CD4-positive, alpha-beta T cell treated with Interleukin-4 for 1 hour (primary cell): Measurements from ENCODE around the gene TOX2.
"Not testable (repeated sequence)": the region's sequence is repeated elsewhere in the genome, so short reads cannot be mapped to it uniquely, and the experiment has no call there.

Experiments used
- DNase-seq, 2 donors: peaks; one replicate each; pipeline ENCODE4 v3.0.0-alpha.2; 2020 to 2022

The TOX2 gene

GRCh38 chr20:44035924-44036323 is 121.3 kb downstream of the TOX2 start:
- no peak for DNase-seq

- no peak for DNase-seq
Measured at GRCh38 chr20:44036441-44036840, 121.8 kb downstream of the TOX2 start.

GRCh38 chr20:44038681-44039123 is 124.0 kb downstream of the TOX2 start:
- DNase-seq = no peak

GRCh38 chr20:44039147-44039546 is 124.5 kb downstream of the TOX2 start:
- DNase-seq = no peak

GRCh38 chr20:44039741-44040140 is 125.1 kb downstream of the TOX2 start:
- DNase-seq = no peak

GRCh38 chr20:44040202-44040915 is 125.7 kb downstream of the TOX2 start:
- DNase-seq = no peak

GRCh38 chr20:44041001-44041400 is 126.3 kb downstream of the TOX2 start:
- DNase-seq = no peak

GRCh38 chr20:44044712-44045111 is 130.1 kb downstream of the TOX2 start:
- not testable (repeated sequence) for DNase-seq

- DNase-seq = no peak
Measured at GRCh38 chr20:44050327-44050726, 135.7 kb downstream of the TOX2 start.

GRCh38 chr20:44050925-44051660 is 136.4 kb downstream of the TOX2 start:
- DNase-seq = no peak

GRCh38 chr20:44051661-44052000 is 137.0 kb downstream of the TOX2 start:
- no peak for DNase-seq

GRCh38 chr20:44052166-44052565 is 137.5 kb downstream of the TOX2 start:
- DNase-seq = no peak

- no peak for DNase-seq
Measured at GRCh38 chr20:44053046-44053445, 138.4 kb downstream of the TOX2 start.

- DNase-seq = no peak
Measured at GRCh38 chr20:44054118-44054517, 139.5 kb downstream of the TOX2 start.

- DNase-seq = no peak
Measured at GRCh38 chr20:44054849-44055248, 140.2 kb downstream of the TOX2 start.

GRCh38 chr20:44056010-44056698 is 141.5 kb downstream of the TOX2 start:
- DNase-seq = peak; percentile 62 to 74

GRCh38 chr20:44057698-44058675 is 143.3 kb downstream of the TOX2 start:
- DNase-seq = no peak

- DNase-seq = no peak
Measured at GRCh38 chr20:44064501-44065400, 150.1 kb downstream of the TOX2 start.

GRCh38 chr20:44065401-44066340 is 151.0 kb downstream of the TOX2 start:
- DNase-seq = no peak
